Loucy (cell line): ENCODE data around the gene FRMD4A.

ENCODE experiments used
- CTCF ChIP-seq: fragments of 200-600 bp; sonication (generic); conservative IDR thresholded peaks from 2 replicates; pipeline ENCODE4 v1.5.1; 2014; ENCODE audit warnings: mild to moderate bottlenecking, antibody characterized with exemption, low read length
- EZH2phosphoT487 ChIP-seq: fragments of 200-600 bp; IDR thresholded peaks from 2 replicates; pipeline ENCODE4 v1.6.1; 2018; ENCODE audit warnings: antibody characterized with exemption, mild to moderate bottlenecking, moderate library complexity, borderline replicate concordance

DNA sequence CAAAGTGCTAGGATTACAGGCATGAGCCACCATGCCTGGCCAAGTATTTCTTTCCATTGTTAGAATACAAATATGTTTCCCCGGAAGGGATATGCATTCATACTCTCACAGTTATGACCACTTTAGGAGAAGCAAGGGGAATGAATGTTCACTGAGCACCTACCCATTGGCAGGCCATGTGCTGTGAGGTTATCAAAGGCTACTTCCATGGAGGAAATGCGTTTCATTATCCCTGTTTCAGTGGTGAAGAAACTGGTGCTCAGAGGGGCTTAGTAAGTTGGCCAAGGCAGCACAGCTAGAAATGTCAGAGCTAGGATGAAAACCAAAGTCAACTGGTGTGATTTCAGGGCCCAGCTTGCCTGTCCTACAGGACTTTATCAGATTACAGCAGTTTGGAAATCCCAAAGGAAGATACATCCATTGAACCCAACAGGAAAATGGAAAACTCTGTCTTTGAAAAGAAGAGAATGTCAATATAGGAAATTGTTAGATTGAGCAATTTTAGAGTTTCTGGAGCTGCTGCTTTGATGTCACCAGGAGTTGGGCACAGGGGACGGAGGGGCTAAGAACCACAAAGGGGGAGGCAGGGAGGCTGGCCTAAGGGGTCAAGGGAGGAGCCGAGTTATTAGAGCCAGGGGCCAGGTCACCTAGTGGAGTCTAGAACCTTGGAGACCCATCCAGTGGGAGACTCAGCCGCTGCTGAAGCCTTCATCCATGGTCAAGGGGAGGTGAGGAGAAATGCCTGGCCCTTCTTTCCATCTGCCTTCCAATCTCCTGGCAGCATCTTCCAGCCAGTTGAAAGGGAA is 319.8 kb downstream of the FRMD4A start:
- TF ChIP-seq CTCF (no peak), EZH2phosphoT487 (no peak)
